ENCODE data around the gene SEC16A.

Gene SEC16A

GRCh38 chr9:136507221-136507991 is 24.6 kb upstream of the SEC16A start:
- no peak for DNase-seq
- no peaks in the 10 kb centered on the region for H3K79me2 ChIP-seq (ENCODE audit: low read length)
- TF ChIP-seq EZH2 (optimal IDR thresholded peaks at IDR 0.05; ENCODE audit: low read depth, low read length) (no peak), EZH2phosphoT487 (IDR thresholded peaks at IDR 0.05; ENCODE audit: low read length) (no peak), CTCF (IDR thresholded peaks at IDR 0.05; ENCODE audit: low read length) (no peak)
- H3K4me2 ChIP-seq (ENCODE audit: low read depth, low read length): no peak overlapping the region
- no peak overlapping the region for H3K4me3 ChIP-seq (ENCODE audit: low read length)
- no peak overlapping the region for H2AFZ ChIP-seq (ENCODE audit: low read length)
- H3K27me3 ChIP-seq (replicated peaks; ENCODE audit: insufficient read depth, low read length): no peaks in the 10 kb centered on the region
- no peak overlapping the region for H3K9ac ChIP-seq (ENCODE audit: low read length)
- no peaks in the 10 kb centered on the region for H3F3A ChIP-seq (ENCODE audit: insufficient read depth, low read length)
- no peaks in the 10 kb centered on the region for H3K9me3 ChIP-seq (replicated peaks; ENCODE audit: insufficient read depth, low read length)
- H4K20me1 ChIP-seq (ENCODE audit: insufficient read depth, low read length): no peaks in the 10 kb centered on the region
- no peaks in the 10 kb centered on the region for H3K4me1 ChIP-seq (ENCODE audit: low read length)
- no peaks in the 10 kb centered on the region for H3K36me3 ChIP-seq (replicated peaks; ENCODE audit: insufficient read depth, low read length)
- H3K27ac ChIP-seq (ENCODE audit: low read length): no peak overlapping the region
- H3K9me2 ChIP-seq (replicated peaks; ENCODE audit: insufficient read depth, low read length): no peaks in the 10 kb centered on the region

- Histone ChIP-seq H3F3A (ENCODE audit: insufficient read depth, low read length) (no peaks in the 10 kb centered on the region), H3K27ac (ENCODE audit: low read length) (no peak overlapping the region), H3K9me3 (replicated peaks; ENCODE audit: insufficient read depth, low read length) (no peaks in the 10 kb centered on the region), H3K4me3 (ENCODE audit: low read length) (no peak overlapping the region), H4K20me1 (ENCODE audit: insufficient read depth, low read length) (no peaks in the 10 kb centered on the region), H3K79me2 (ENCODE audit: low read length) (no peaks in the 10 kb centered on the region), H3K4me2 (ENCODE audit: low read depth, low read length) (no peak overlapping the region), H3K4me1 (ENCODE audit: low read length) (no peaks in the 10 kb centered on the region), H3K36me3 (replicated peaks; ENCODE audit: insufficient read depth, low read length) (no peaks in the 10 kb centered on the region), H3K9ac (ENCODE audit: low read length) (no peak overlapping the region), H2AFZ (ENCODE audit: low read length) (no peak overlapping the region), H3K9me2 (replicated peaks; ENCODE audit: insufficient read depth, low read length) (no peaks in the 10 kb centered on the region), H3K27me3 (replicated peaks; ENCODE audit: insufficient read depth, low read length) (no peaks in the 10 kb centered on the region)
- no peak for TF ChIP-seq EZH2 (optimal IDR thresholded peaks at IDR 0.05; ENCODE audit: low read depth, low read length)
- TF ChIP-seq CTCF (IDR thresholded peaks at IDR 0.05; ENCODE audit: low read length): no peak
- no peak for TF ChIP-seq EZH2phosphoT487 (IDR thresholded peaks at IDR 0.05; ENCODE audit: low read length)
- DNase-seq: no peak
Observed at GRCh38 chr9:136506425-136506824, 23.6 kb upstream of the SEC16A start.

GRCh38 chr9:136505406-136506403 is 22.9 kb upstream of the SEC16A start:
- no peak overlapping the region for H3K4me3 ChIP-seq (ENCODE audit: low read length)
- no peaks in the 10 kb centered on the region for H3K27me3 ChIP-seq (replicated peaks; ENCODE audit: insufficient read depth, low read length)
- H3K36me3 ChIP-seq (replicated peaks; ENCODE audit: insufficient read depth, low read length): no peaks in the 10 kb centered on the region
- H3K4me2 ChIP-seq (ENCODE audit: low read depth, low read length): no peak overlapping the region
- H2AFZ ChIP-seq (ENCODE audit: low read length): no peak overlapping the region
- no peaks in the 10 kb centered on the region for H3F3A ChIP-seq (ENCODE audit: insufficient read depth, low read length)
- TF ChIP-seq CTCF (IDR thresholded peaks at IDR 0.05; ENCODE audit: low read length) (no peak), EZH2phosphoT487 (IDR thresholded peaks at IDR 0.05; ENCODE audit: low read length) (no peak), EZH2 (optimal IDR thresholded peaks at IDR 0.05; ENCODE audit: low read depth, low read length) (no peak)
- no peak overlapping the region for H3K27ac ChIP-seq (ENCODE audit: low read length)
- H3K79me2 ChIP-seq (ENCODE audit: low read length): no peaks in the 10 kb centered on the region
- H4K20me1 ChIP-seq (ENCODE audit: insufficient read depth, low read length): no peaks in the 10 kb centered on the region
- H3K9ac ChIP-seq (ENCODE audit: low read length): no peak overlapping the region
- no peaks in the 10 kb centered on the region for H3K4me1 ChIP-seq (ENCODE audit: low read length)
- no peaks in the 10 kb centered on the region for H3K9me3 ChIP-seq (replicated peaks; ENCODE audit: insufficient read depth, low read length)
- DNase-seq: no peak
- H3K9me2 ChIP-seq (replicated peaks; ENCODE audit: insufficient read depth, low read length): no peaks in the 10 kb centered on the region
